Endometrial microvascular endothelial cells (primary cell): ENCODE results near the gene PNPLA3. TPM values are rescaled to one million over a fixed set of nuclear protein-coding genes. Genes with fewer than 3 reads are reported as not detected.

Experiments
- in situ Hi-C: cut with HindIII; loops from 2 replicates; pipeline ENCODE4 v1.10.0; 2017; ENCODE audit warnings: low sequenced_read_pairs, low pct_unique_long_range_greater_than_20kb; ENCODE audit errors: inconsistent ontology term
- total RNA-seq: library from RNA; depleted of rRNA; stranded (reverse); fragments of >200 nt; gene quantifications from one replicate; pipeline ENCODE4 v1.2.3, GENCODE V29; 2015; ENCODE audit errors: inconsistent ontology term

Gene PNPLA3
- total RNA-seq, 1 donor from 2014 or later = 0.46 TPM

GRCh38 chr22:43978558-43978957 lies 55.0 kb downstream of the PNPLA3 start:
- in situ Hi-C loops = no loop called here

DNA sequence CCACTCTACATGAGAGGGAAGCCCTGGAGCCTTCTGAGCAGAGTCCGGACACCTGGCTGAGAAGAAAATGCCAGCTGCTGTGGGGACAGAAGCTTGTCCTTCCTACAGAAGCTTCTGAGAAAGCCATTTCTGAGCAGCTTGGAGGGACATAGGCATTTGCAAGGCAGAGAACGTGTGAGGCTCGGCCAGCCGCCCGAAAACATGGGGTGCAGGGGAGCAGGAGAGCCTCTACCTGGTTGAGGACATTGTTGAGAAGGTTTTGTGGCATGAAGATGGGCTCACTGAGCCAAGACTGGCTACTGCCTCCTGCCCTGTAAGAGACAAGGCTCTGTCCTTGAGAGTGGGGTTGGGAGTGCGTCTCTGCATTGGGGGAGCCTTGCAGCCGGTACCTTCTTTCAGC lies 57.0 kb downstream of the PNPLA3 start:
- in situ Hi-C loops = no loop called here

DNA sequence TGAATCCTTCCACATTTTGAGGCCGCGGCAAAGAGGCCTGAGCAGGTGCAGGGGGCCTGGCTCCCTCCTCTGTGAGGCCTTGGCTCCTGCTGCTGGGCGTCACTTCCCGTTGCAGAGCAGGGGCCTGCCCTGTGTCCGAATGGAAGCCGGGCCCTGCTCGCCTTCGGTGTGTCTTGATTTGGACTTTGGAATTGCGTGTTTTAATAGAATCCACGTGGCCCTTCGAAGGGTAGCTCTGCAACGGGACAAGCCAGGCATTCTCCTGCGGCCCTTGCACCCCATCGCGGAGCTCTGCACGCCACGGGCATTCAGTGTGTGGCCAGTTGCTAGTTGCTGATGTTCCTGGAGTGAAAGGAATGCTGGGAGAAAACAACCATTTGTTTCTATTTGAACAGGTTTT lies 57.4 kb downstream of the PNPLA3 start:
- in situ Hi-C loops = no loop called here

DNA sequence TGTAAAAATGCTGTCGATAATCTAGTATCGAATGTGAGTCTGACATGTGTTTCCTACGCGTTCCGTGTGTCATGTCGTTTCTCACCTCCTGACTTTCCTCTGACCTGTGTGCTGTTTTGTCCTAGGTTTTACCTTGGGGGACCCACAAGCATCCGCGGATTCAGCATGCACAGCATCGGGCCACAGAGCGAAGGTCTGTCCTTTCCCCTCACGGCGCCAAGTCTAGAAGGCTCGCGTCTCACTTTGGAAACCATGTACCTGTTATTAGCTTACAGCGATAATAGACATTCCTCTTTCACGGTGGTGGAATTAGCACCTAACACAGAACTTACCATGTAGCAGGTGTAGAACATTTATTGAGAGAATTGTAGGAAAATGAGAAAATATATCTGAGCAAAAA lies 60.2 kb downstream of the PNPLA3 start:
- in situ Hi-C loops = no loop called here

DNA sequence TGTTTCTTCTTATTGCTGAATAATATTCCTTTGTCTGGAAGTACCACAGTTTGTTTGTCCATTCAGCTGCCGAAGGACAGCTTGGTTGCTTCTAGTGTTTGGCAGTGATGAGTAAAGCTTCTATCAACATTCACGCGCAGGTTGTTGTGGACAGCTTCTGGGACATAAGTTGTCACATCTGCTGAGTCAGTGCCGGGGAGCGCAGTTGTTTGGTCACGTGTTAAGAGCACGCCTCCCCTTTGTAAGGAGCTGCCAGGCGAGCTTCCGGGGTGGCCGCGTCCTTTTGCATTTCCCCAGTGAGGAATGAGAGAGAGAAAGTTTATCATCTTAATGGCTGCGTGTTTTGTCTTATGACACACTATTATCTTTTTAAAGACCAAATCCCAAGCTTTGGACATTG lies 61.9 kb downstream of the PNPLA3 start:
- in situ Hi-C loops = no loop called here

DNA sequence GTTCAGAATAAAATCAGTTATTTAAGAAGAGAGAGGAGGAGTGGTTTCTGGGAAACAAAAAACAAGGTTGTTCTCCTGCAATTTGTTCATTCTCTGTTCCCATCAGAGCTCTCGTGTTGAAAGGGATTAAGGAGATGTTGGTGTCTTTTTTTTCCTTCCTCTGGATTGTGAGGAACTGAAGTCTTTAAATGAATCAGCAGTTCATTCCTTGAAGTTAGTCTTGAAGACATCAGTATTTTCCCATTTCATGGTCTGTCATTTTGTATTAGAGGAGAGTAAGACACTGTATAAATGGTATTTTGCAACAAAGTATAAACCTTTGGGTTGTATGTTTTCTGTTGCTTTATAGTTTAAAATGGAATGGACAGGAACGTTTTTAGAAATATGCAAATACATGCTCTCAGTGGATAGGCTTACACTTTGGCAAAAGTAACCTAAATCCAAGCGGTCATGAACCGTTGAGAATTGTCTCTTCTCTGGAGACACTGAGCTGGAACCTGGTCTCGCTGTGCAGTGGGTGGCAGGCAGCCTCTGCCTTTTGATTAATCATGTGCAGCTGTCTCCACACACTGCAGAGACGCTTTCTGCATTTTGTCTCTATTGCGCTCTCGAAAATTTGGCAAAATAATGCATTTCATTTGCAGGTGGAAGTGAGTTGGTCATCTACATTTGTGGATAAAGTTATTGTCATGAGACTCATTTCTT lies 64.7 kb downstream of the PNPLA3 start:
- in situ Hi-C loops = no loop called here

GRCh38 chr22:43988960-43989359 lies 65.4 kb downstream of the PNPLA3 start:
- in situ Hi-C loops = no loop called here

DNA sequence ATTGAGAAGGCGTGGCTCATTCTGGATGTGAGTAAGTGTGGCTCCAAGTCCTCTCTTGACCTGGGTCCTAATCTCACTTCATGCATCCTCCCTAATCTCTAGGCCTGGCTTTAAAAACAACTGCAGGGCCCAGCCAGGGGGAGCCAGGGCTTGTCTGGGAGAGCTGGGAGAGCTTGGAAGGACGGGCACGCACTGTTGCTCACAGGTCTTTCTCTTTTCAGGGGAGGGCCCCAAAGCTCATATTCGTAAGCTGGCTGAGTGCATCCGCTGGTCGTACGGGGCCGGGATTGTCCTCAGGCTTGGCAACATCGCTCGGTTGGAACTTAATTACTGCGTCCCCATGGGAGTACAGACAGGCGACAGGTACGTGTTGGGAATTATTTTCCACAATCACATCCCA lies 66.4 kb downstream of the PNPLA3 start:
- in situ Hi-C loops = no loop called here

GRCh38 chr22:43991316-43992020 lies 67.9 kb downstream of the PNPLA3 start:
- in situ Hi-C loops = no loop called here

- in situ Hi-C loops = no loop called here
Measured at GRCh38 chr22:43992331-43992821, 68.8 kb downstream of the PNPLA3 start.

GRCh38 chr22:43993072-43993760 lies 69.6 kb downstream of the PNPLA3 start:
- in situ Hi-C loops = no loop called here

DNA sequence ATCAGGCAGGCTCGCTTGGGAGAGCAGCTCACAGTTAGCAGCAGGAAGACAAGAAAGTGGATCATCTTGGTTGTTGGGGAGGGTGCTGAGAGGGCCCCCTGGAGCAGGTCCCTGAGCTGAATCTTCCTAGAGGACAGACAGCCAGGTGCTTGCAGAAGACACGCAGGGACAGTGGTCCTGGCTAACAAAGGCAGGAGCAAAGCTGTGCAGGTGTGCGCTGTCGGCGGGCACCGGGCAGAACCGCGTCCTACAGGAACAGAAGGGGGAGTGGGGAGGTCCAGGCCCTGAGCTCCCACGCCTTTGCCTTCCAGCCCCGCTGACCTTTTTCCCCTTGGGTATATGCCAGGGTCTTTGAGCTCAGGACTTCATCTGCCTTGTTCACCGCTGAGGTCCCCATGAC lies 70.4 kb downstream of the PNPLA3 start:
- in situ Hi-C loops = no loop called here

DNA sequence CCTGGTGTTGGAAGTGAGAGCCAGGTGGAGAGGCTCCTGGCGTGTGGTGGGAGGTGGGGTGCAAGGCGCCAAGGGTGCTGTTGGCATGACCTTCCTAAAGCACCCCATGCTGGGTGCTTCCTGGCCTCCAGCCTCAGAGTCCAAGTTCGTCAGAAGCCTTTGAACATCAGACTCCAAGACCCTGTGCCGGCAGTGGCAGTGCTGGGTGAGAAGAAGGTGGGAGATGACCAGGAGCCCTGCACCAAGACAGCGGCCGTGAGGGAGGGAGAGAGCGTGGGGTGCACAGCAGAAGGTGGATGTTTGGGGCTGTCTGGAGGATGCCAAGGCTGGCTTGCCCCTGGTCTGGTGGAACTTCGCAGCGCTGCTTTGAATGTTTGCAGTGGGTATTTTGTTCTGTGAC lies 70.8 kb downstream of the PNPLA3 start:
- in situ Hi-C loops = no loop called here

GRCh38 chr22:43995057-43995685 lies 71.6 kb downstream of the PNPLA3 start:
- in situ Hi-C loops = no loop called here

- in situ Hi-C loops = no loop called here
Measured at GRCh38 chr22:43995798-43996169, 72.2 kb downstream of the PNPLA3 start.

- in situ Hi-C loops = no loop called here
Measured at GRCh38 chr22:43996170-43996980, 72.8 kb downstream of the PNPLA3 start.

GRCh38 chr22:43996981-43997265 lies 73.3 kb downstream of the PNPLA3 start:
- in situ Hi-C loops = no loop called here
